Urinary bladder (tissue), 4 donors: ENCODE results near the gene MYL4. TPM values are rescaled to one million over a fixed set of nuclear protein-coding genes. Genes with fewer than 3 reads are reported as not detected.

Experiments used
- DNase-seq: peaks from one replicate; pipeline ENCODE4 v3.0.0-alpha.2; 2015; ENCODE audit errors: extremely low spot score
- H3K27ac ChIP-seq: one replicate; pipeline ENCODE4 v1.5.1; 2013; ENCODE audit warnings: low read depth, mild to moderate bottlenecking, moderate library complexity
- H3K36me3 ChIP-seq: one replicate; pipeline ENCODE4 v1.6.1; 2013; ENCODE audit warnings: mild to moderate bottlenecking, moderate library complexity; ENCODE audit not compliant: insufficient read depth
- H3K4me1 ChIP-seq: one replicate; pipeline ENCODE4 v1.6.1; 2013; ENCODE audit warnings: mild to moderate bottlenecking, moderate library complexity; ENCODE audit not compliant: insufficient read depth
- H3K4me3 ChIP-seq: one replicate; pipeline ENCODE4 v1.5.1; 2013; ENCODE audit warnings: low read depth, low read length
- WGBS: extraction: QIAGEN DNeasy Blood & Tissue Kit; methylation state at CpG from one replicate; pipeline ENCODE4 v1.1.7; 2013; 5-methylcytosine and 5-hydroxymethylcytosine counted together
- polyA plus RNA-seq: library from polyadenylated mRNA; stranded (reverse); fragments of 200-250 nt; gene quantifications from one replicate; pipeline ENCODE4 v1.2.3, GENCODE V29; 2013
- total RNA-seq: library from RNA; depleted of rRNA; stranded (reverse); fragments of >200 nt; gene quantifications from one replicate; pipeline ENCODE4 v1.2.3, GENCODE V29; 2014
- donor health status: healthy with polysubstance abuse.
- donor health status: healthy.

MYL4 gene
- total and polyA plus RNA-seq, 2 donors = 0.53 to 31.7 TPM

- no peaks in the 10 kb centered on the region for H3K36me3 ChIP-seq
- H3K4me3 ChIP-seq = no peak overlapping the region
- 97% methylated on average over 2 of the region's 2 CpGs for WGBS
- no peak for DNase-seq
- no peak overlapping the region for H3K27ac ChIP-seq
- no peaks in the 10 kb centered on the region for H3K4me1 ChIP-seq
Measured at GRCh38 chr17:47232465-47232864, 23.3 kb downstream of the MYL4 start.

- Histone ChIP-seq H3K36me3 (no peaks in the 10 kb centered on the region), H3K4me3 (no peak overlapping the region), H3K27ac (no peak overlapping the region), H3K4me1 (no peaks in the 10 kb centered on the region)
- no peak for DNase-seq
- WGBS = 96% methylated on average over 3 of the region's 3 CpGs
Measured at GRCh38 chr17:47235506-47235905, 26.4 kb downstream of the MYL4 start.

- H3K36me3 ChIP-seq = no peaks in the 10 kb centered on the region
- 94% methylated on average over 2 of the region's 2 CpGs for WGBS
- no peak overlapping the region for H3K4me3 ChIP-seq
- DNase-seq = no peak
- H3K27ac ChIP-seq = no peak overlapping the region
- H3K4me1 ChIP-seq = no peaks in the 10 kb centered on the region
Measured at GRCh38 chr17:47235923-47236322, 26.8 kb downstream of the MYL4 start.

- Histone ChIP-seq H3K36me3 (no peaks in the 10 kb centered on the region), H3K27ac (no peak overlapping the region), H3K4me3 (no peak overlapping the region), H3K4me1 (no peaks in the 10 kb centered on the region)
- DNase-seq = no peak
- WGBS = 97% methylated on average over 7 of the region's 7 CpGs
Measured at GRCh38 chr17:47237841-47238240, 28.7 kb downstream of the MYL4 start.

- no peak for DNase-seq
- Histone ChIP-seq H3K36me3 (no peaks in the 10 kb centered on the region), H3K4me1 (no peaks in the 10 kb centered on the region), H3K4me3 (no peak overlapping the region), H3K27ac (no peak overlapping the region)
- 86% methylated on average over 29 of the region's 29 CpGs for whole genome bisulfite sequencing
Measured at GRCh38 chr17:47238321-47239010, 29.3 kb downstream of the MYL4 start.

GRCh38 chr17:47239619-47239966 lies 30.4 kb downstream of the MYL4 start:
- H3K36me3 ChIP-seq = no peaks in the 10 kb centered on the region
- DNase-seq = no peak
- H3K4me3 ChIP-seq = no peak overlapping the region
- peak overlapping the region; percentile 23 for H3K27ac ChIP-seq
- no peaks in the 10 kb centered on the region for H3K4me1 ChIP-seq
- WGBS = 84% methylated on average over 7 of the region's 7 CpGs

GRCh38 chr17:47239967-47240651 lies 31.0 kb downstream of the MYL4 start:
- Histone ChIP-seq H3K27ac (peak overlapping the region; percentile 23), H3K4me3 (no peak overlapping the region), H3K4me1 (no peaks in the 10 kb centered on the region), H3K36me3 (no peaks in the 10 kb centered on the region)
- DNase-seq = peak; percentile 20
- WGBS = 33% methylated on average over 3 of the region's 3 CpGs

- no peaks in the 10 kb centered on the region for H3K4me1 ChIP-seq
- no peak overlapping the region for H3K27ac ChIP-seq
- no peak for DNase-seq
- 81% methylated on average over 3 of the region's 3 CpGs for WGBS
- no peak overlapping the region for H3K4me3 ChIP-seq
- H3K36me3 ChIP-seq = no peaks in the 10 kb centered on the region
Measured at GRCh38 chr17:47240806-47241205, 31.7 kb downstream of the MYL4 start.

GRCh38 chr17:47242648-47243047 lies 33.5 kb downstream of the MYL4 start:
- Histone ChIP-seq H3K36me3 (no peaks in the 10 kb centered on the region), H3K4me1 (no peaks in the 10 kb centered on the region), H3K4me3 (no peak overlapping the region), H3K27ac (no peak overlapping the region)
- DNase-seq = no peak
- WGBS = 95% methylated on average over 2 of the region's 2 CpGs

- H3K4me3 ChIP-seq = no peak overlapping the region
- no peak overlapping the region for H3K27ac ChIP-seq
- 90% methylated on average over 9 of the region's 9 CpGs for WGBS
- no peaks in the 10 kb centered on the region for H3K4me1 ChIP-seq
- DNase-seq = no peak
- H3K36me3 ChIP-seq = no peaks in the 10 kb centered on the region
Measured at GRCh38 chr17:47243737-47244598, 34.8 kb downstream of the MYL4 start.

GRCh38 chr17:47244697-47245096 lies 35.5 kb downstream of the MYL4 start:
- no peak overlapping the region for H3K27ac ChIP-seq
- no peak for DNase-seq
- H3K36me3 ChIP-seq = no peaks in the 10 kb centered on the region
- no peaks in the 10 kb centered on the region for H3K4me1 ChIP-seq
- WGBS = 78% methylated on average over 2 of the region's 2 CpGs
- no peak overlapping the region for H3K4me3 ChIP-seq

- no peak overlapping the region for H3K27ac ChIP-seq
- no peaks in the 10 kb centered on the region for H3K4me1 ChIP-seq
- no peak for DNase-seq
- WGBS = 72% methylated on average over 2 of the region's 2 CpGs
- no peak overlapping the region for H3K4me3 ChIP-seq
- H3K36me3 ChIP-seq = no peaks in the 10 kb centered on the region
Measured at GRCh38 chr17:47246120-47246519, 37.0 kb downstream of the MYL4 start.

GRCh38 chr17:47250855-47251254 lies 41.7 kb downstream of the MYL4 start:
- H3K4me1 ChIP-seq = peaks cover 3% of the 10 kb centered on the region
- H3K36me3 ChIP-seq = no peaks in the 10 kb centered on the region
- 66% methylated on average over 2 of the region's 2 CpGs for WGBS
- no peak overlapping the region for H3K27ac ChIP-seq
- H3K4me3 ChIP-seq = no peak overlapping the region
- DNase-seq = no peak
